T-helper 2 cell treated with Interferon-gamma antibody and Interleukin-4, amounts not matched to agents 100 ng/mL and 5 ng/mL, for 36 hours (primary cell): ENCODE data around the gene FRRS1L. TPM values are rescaled to one million over a fixed set of nuclear protein-coding genes. Genes with fewer than 3 reads are reported as not detected.

Experiments
- intact Hi-C: fragments of 100-400 bp; cut with micrococcal nuclease; formaldehyde crosslinking; loops from one replicate; pipeline ENCODE4 v1.15.1; 2023
- total RNA-seq: library from RNA; stranded (reverse); gene quantifications from 2 replicates; pipeline ENCODE4 v1.2.3, GENCODE V29; 2022

FRRS1L gene
- total RNA-seq, 1 donor from 2014 or later = not detected

GRCh38 chr9:109082091-109082620 is 84.9 kb downstream of the FRRS1L start:
- intact Hi-C loops = no loop called here

Other genes with a start within 250 kb of the FRRS1L start
- gene ELP1, start 233.1 kb downstream of the FRRS1L start, total RNA-seq = 24.4 and 25.6 TPM in 2 replicates
- 12.3 and 12.5 TPM in 2 replicates for gene ABITRAM, start 232.8 kb downstream of the FRRS1L start, total RNA-seq
- gene CTNNAL1, start 153.8 kb downstream of the FRRS1L start, total RNA-seq = 6.5 and 8.4 TPM in 2 replicates
- 29.8 and 33.5 TPM in 2 replicates for gene TMEM245, start 47.3 kb downstream of the FRRS1L start, total RNA-seq
- gene EPB41L4B, start 153.8 kb upstream of the FRRS1L start, total RNA-seq = 0.11 TPM in 1 of 2 replicates, not detected in the other